DOHH2 (cell line): Measurements from ENCODE around the gene CROCC.

Experiments used
- H3F3A ChIP-seq: fragments of 200-600 bp; sonication (generic), shearing (Covaris generic); 2 replicates; pipeline ENCODE4 v1.6.0; 2016; ENCODE audit warnings: antibody characterized with exemption, mild to moderate bottlenecking; ENCODE audit not compliant: control insufficient read depth, insufficient read depth
- H3K27ac ChIP-seq: fragments of 200-600 bp; sonication (generic); 2 replicates; pipeline ENCODE4 v1.5.1; 2014; ENCODE audit warnings: low read depth, mild to moderate bottlenecking, low read length, moderate library complexity
- H3K27me3 ChIP-seq: fragments of 200-600 bp; sonication (generic); 2 replicates; pipeline ENCODE4 v1.6.1; 2014; ENCODE audit warnings: mild to moderate bottlenecking, low read length, mixed read lengths; ENCODE audit not compliant: control insufficient read depth
- H3K36me3 ChIP-seq: fragments of 200-600 bp; sonication (generic); 2 replicates; pipeline ENCODE4 v1.6.1; 2014; ENCODE audit warnings: mild to moderate bottlenecking, low read length, moderate library complexity, mixed read lengths; ENCODE audit not compliant: control insufficient read depth
- H3K4me1 ChIP-seq: fragments of 200-600 bp; sonication (generic); 2 replicates; pipeline ENCODE4 v1.6.1; 2014; ENCODE audit warnings: mild to moderate bottlenecking, low read length, mixed read lengths; ENCODE audit not compliant: control insufficient read depth
- H3K4me2 ChIP-seq: fragments of 200-600 bp; sonication (generic); 2 replicates; pipeline ENCODE4 v1.6.0; 2014; ENCODE audit warnings: mild to moderate bottlenecking, low read length, moderate library complexity
- H3K4me3 ChIP-seq: fragments of 200-600 bp; sonication (generic); 2 replicates; pipeline ENCODE4 v1.5.1; 2014; ENCODE audit warnings: mild to moderate bottlenecking, low read length, mixed read lengths
- H3K79me2 ChIP-seq: fragments of 200-600 bp; sonication (generic); 2 replicates; pipeline ENCODE4 v1.6.1; 2014; ENCODE audit warnings: mild to moderate bottlenecking, low read length, mixed read lengths; ENCODE audit not compliant: control insufficient read depth
- H3K9me2 ChIP-seq: fragments of 200-600 bp; sonication (generic); replicated peaks from 2 replicates; pipeline ENCODE4 v1.6.1; 2014; ENCODE audit warnings: mild to moderate bottlenecking, low read length, mixed read lengths; ENCODE audit not compliant: control insufficient read depth
- H3K9me3 ChIP-seq: fragments of 200-600 bp; sonication (generic); 2 replicates; pipeline ENCODE4 v1.6.1; 2014; ENCODE audit warnings: antibody characterized with exemption, low read length, mixed read lengths; ENCODE audit not compliant: control insufficient read depth, insufficient read depth
- H4K20me1 ChIP-seq: fragments of 200-600 bp; sonication (generic); 2 replicates; pipeline ENCODE4 v1.6.0; 2014; ENCODE audit warnings: low read depth, mild to moderate bottlenecking, antibody characterized with exemption, low read length, moderate library complexity; ENCODE audit not compliant: control insufficient read depth, insufficient read depth
- EZH2phosphoT487 ChIP-seq: fragments of 200-600 bp; sonication (generic); IDR thresholded peaks from 2 replicates; pipeline ENCODE4 v1.6.1; 2017; ENCODE audit warnings: borderline replicate concordance, mild to moderate bottlenecking, antibody characterized with exemption, low read length, moderate library complexity, mixed read lengths
- TF ChIP-seq, protein P1 (sequence below): fragments of 200-600 bp; sonication (generic); IDR thresholded peaks from one replicate; pipeline ENCODE4 v1.5.1; 2014; ENCODE audit warnings: antibody characterized with exemption, mild to moderate bottlenecking, low read depth, low read length; ENCODE audit not compliant: poor library complexity, severe bottlenecking

CROCC gene

DNA sequence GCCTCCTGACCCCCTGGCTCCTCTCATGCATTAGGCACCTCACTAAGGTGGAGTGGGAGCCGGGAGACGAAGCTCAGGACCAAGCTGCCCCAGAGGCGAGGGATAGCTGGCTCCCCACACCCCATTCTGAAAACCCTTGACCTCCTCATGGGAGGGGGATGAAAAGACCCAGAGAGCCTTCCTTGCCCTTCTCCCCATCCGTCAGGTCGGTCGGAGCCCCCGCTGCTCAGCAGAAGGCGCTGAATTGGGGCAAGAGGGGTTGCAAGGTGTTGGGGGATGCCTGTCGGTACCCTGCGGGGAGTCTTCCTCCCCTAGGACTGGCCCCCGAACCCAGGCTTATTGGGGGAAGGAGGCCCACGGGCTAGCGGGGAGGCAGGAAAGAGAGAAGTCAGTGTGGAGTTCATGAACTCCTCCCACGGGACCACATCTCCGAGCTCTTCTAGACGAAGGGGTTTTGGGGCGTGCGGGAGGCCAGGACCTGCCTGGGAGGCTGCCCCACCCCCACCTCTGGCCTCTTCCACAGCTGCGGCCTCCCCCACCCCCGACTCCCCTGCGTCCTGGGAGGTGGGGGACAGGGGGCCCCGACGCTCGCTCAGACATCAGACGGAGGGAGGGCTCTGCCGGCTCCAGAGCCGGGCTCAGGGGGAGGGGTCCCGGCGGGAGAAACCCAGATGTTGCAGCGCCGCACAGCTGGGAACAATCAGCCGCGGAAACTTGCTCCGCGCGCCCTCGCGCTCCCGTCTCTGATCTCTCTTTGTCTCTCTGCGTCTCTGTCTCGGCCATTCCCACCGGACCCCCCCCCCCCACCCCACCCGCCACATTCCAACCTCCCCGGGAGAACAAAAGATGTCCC lies 58.0 kb downstream of the CROCC start:
- Histone ChIP-seq H4K20me1 (no peaks in the 10 kb centered on the region), H3K9me2 (no peaks in the 10 kb centered on the region), H3K27ac (no peak overlapping the region), H3K27me3 (peaks cover 24% of the 10 kb centered on the region), H3K4me2 (no peak overlapping the region), H3F3A (no peaks in the 10 kb centered on the region), H3K36me3 (no peaks in the 10 kb centered on the region), H3K4me1 (no peaks in the 10 kb centered on the region), H3K79me2 (no peaks in the 10 kb centered on the region), H3K9me3 (no peaks in the 10 kb centered on the region), H3K4me3 (no peak overlapping the region)
- TF ChIP-seq, protein P1, sequence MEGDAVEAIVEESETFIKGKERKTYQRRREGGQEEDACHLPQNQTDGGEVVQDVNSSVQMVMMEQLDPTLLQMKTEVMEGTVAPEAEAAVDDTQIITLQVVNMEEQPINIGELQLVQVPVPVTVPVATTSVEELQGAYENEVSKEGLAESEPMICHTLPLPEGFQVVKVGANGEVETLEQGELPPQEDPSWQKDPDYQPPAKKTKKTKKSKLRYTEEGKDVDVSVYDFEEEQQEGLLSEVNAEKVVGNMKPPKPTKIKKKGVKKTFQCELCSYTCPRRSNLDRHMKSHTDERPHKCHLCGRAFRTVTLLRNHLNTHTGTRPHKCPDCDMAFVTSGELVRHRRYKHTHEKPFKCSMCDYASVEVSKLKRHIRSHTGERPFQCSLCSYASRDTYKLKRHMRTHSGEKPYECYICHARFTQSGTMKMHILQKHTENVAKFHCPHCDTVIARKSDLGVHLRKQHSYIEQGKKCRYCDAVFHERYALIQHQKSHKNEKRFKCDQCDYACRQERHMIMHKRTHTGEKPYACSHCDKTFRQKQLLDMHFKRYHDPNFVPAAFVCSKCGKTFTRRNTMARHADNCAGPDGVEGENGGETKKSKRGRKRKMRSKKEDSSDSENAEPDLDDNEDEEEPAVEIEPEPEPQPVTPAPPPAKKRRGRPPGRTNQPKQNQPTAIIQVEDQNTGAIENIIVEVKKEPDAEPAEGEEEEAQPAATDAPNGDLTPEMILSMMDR: no peak

DNA sequence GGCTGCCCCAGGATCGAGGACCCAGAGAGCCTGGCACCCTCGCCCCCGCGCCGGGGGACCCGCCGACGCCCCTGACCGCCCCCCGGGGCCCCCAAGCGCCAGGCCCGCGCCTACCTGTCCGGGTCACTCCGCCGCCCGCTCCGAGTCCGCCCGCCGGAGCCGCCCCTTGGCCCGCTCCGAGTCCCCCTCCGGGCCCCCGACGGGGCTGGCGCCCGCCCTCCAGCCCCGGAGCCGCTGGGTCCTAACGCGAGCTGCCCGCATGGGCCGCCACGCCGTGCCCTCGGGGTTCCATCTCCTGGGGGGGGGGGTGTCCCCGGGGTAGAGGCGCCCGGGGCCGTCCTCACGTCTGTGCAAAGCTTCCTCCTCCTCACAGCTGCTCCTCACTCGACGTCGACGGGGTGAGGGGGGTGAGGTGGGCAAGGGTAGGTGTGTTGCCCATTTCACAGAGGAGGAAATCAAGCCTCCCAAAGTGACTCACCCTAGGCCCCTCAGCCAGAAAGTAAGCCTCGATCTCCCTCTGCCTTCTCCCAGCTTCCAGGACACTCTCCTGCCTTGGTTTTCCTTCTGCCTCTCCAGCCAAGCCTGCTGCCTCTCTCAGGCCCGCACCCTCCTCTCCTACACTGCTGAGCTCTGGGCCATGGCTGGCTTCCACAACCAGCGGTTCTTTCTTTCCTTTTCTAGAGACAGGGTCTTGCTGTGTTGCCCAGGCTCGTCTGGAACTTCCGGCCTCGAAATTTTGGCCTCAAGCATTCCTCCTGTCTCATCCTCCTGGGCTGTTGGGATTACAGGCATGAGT lies 58.9 kb downstream of the CROCC start, which contains the start of gene MFAP2:
Gene MFAP2 (minus strand): TSS at position 148 of the 796 bp plus-strand sequence. CDS start 2,347 bp downstream, outside the sequence.
- H3F3A ChIP-seq: no peaks in the 10 kb centered on the region
- H3K4me2 ChIP-seq: no peak within 1 kb of the TSS
- H3K4me1 ChIP-seq: no peaks in the 10 kb centered on the region
- H3K9me3 ChIP-seq: no peaks in the 10 kb centered on the region
- peaks cover 24% of the 10 kb centered on the region for H3K27me3 ChIP-seq
- no peaks in the 10 kb centered on the region for H3K36me3 ChIP-seq
- H3K4me3 ChIP-seq: no peak within 1 kb of the TSS
- TF ChIP-seq, protein P1: no peak
- TF ChIP-seq EZH2phosphoT487: no peak
- H4K20me1 ChIP-seq: no peaks in the 10 kb centered on the region
- H3K27ac ChIP-seq: no peak within 1 kb of the TSS
- no peaks in the 10 kb centered on the region for H3K79me2 ChIP-seq
- no peaks in the 10 kb centered on the region for H3K9me2 ChIP-seq

DNA sequence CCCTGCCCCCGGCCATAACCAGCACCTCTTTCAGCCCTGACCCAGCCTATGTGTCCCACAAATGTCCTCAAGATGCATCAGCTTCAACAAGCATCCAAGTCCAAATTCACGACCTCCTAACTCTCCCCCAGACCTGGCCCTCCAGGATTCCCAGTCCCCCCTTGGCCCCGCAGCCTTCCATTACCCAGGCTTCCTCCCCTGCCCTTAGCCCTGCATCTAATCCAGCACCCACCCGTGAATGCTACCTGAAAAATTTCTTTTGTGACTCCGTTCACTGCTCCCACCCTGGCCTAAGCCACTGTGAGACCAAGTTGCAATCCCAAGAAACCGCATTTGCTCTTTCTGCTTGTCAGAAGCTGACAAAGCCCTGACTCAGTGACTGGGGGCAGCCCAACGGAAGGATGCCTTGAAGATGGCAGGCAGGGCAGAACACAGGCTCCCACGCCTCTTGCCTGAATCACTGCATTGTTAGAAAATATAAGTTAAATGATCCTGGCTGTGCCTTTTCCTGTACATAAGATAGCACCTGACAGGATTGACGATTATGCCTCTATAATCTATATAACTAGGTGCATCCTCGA lies 59.6 kb downstream of the CROCC start:
- Histone ChIP-seq H4K20me1 (no peaks in the 10 kb centered on the region), H3K4me2 (no peak overlapping the region), H3K79me2 (no peaks in the 10 kb centered on the region), H3K36me3 (no peaks in the 10 kb centered on the region), H3K4me3 (no peak overlapping the region), H3K9me2 (no peaks in the 10 kb centered on the region), H3K4me1 (no peaks in the 10 kb centered on the region), H3K9me3 (no peaks in the 10 kb centered on the region), H3F3A (no peaks in the 10 kb centered on the region), H3K27me3 (peaks cover 24% of the 10 kb centered on the region), H3K27ac (no peak overlapping the region)
- TF ChIP-seq, protein P1: no peak
- TF ChIP-seq EZH2phosphoT487: no peak
